Measurements from ENCODE around the gene CCDC9.
"Not testable (repeated sequence)": the region's sequence is repeated elsewhere in the genome, so short reads cannot be mapped to it uniquely, and the experiment has no call there.

Gene CCDC9

DNA sequence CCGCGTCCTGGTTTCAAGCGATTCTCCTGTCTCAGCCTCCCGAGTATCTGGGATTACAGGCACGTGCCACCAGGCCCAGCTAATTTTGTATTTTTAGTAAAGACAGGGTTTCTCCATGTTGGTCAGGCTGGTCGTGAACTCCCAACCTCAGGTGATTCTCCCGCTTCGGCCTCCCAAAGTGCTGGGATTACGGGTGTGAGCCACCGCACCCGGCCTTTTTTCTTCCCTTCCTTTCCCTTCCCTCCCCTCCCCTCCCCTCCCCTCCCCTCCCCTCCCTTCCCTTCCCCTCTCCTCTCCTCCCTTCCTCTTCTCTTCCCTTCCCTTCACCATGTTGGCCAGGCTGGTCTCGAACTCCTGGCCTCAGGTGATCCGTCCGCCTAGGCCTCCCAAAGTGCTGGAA, 44.5 kb downstream of the CCDC9 start:
- DNase-seq (ENCODE audit: low spot score) = not testable (repeated sequence)

DNA sequence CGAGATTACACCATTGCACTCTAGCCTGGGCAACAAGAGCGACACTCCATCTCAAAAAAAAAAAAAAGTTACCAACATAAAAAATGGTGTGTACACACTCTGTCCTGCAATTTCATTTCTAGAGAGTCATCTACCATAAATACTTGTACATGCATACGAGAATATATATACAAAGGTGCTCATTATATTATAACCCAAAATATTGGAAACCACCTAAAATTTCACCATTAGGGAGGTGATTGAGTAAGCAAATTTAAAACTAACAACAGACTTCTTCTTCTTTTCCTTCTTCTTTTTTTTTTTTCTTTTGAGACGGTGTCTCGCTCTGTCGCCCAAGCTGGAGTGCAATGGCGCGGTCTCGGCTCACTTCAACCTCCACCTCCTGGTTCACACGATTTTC, 45.9 kb downstream of the CCDC9 start:
- DNase-seq (ENCODE audit: low spot score) = no peak

DNA sequence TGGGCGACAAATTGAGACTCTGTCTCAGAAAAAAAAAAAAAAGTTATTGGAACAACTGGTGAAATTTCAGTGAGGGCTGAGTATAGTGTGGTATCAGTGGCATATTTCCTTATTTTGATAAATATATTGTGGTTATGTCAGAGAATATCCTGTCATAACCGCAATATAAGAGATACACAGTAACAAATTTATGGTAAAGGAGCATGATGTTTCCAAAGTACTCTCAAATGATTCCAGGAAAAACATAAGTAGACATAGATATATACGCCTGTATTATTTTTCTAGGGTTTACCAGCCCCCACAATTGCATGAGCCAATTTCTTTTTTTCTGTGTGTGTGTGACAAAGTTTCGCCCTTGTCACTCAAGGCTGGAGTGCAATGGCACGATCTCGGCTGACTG, 47.6 kb downstream of the CCDC9 start:
- DNase-seq (ENCODE audit: low spot score) = no peak

DNA sequence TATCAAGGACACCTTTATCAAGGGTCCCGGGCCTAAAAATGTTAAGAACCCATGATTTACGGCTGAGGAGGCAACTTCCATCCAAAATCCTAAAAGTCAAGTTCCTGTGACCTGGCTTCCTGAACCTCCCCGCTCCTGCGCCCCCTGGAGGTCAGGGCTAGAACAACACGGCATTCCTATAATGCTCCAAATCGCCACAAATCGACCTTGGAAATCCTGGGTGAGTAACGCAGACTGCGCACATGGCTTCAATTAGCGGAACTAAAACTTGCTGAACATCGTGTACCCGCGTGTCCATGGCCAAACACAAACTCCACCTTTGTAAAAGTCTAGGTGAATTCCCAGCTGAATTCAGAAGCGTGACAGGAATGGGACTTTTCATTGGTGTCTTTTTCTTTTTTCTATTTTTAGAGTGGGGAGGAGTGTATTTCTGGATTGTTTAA, 49.0 kb downstream of the CCDC9 start:
- peak; percentile 56 for DNase-seq (ENCODE audit: low spot score)

DNA sequence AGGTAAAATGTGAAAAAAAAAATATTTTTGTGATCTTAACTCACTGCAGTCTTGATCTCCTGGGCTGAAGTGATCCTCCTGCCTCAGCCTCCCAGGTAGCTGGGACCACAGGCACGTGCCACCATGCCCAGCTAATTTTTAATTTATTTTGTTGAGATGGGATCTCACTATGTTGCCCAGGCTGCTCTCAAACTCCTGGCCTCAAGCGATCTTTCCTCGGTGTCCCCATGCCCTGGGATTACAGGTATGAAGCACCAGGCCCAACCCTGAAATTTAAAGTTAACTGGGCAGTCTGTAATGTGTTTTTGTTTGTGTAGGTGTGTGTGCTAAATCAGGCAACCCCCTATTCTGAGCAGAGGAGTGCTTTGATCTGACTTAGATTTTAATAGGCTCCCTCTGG, 50.0 kb downstream of the CCDC9 start:
- no peak for DNase-seq (ENCODE audit: low spot score)

DNA sequence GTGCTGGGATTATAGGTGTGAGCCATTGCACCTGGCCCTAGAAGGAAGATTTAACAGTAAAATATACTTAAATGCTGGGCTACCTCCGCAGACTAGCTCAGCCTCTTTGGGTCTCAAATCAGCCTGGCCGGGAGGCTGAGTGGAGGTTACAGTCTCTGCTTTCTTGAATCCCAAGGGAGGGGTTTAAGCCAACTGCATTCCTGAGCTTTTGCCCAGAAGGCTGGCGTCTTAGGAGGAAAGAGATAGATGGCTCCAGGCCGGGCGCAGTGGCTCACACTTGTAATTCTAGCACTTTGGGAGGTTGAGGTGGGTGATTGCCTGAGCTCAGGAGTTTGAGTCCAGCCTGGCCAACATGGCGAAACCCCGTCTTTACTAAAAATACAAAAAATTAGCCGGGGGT, 52.7 kb downstream of the CCDC9 start:
- no peak for DNase-seq (ENCODE audit: low spot score)

DNA sequence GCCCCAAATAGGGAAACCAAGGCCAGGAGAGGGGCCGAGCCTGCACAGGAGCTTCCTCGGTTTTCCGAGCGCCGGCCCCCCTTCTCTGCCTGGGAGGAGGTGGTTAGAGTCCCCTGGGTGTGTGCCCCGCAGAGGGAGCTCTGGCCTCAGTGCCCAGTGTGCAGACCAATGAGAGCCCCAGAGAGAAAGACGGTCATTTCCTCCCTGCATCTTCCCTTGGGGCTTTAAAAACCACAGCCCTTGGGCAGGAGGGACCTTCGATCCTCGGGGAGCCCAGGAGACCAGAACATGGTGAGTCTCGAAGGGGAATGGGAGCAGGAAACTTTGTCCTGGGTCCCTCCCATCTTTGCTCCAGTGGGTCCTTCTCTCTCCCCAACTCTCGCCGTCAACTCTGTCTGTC, 53.3 kb downstream of the CCDC9 start, which contains the start of gene C5AR1:
TSS of gene C5AR1 (plus strand) at position 254 of the 400 bp plus-strand sequence. CDS start at position 289, 35 bp downstream.
- no peak for DNase-seq (ENCODE audit: low spot score)

DNA sequence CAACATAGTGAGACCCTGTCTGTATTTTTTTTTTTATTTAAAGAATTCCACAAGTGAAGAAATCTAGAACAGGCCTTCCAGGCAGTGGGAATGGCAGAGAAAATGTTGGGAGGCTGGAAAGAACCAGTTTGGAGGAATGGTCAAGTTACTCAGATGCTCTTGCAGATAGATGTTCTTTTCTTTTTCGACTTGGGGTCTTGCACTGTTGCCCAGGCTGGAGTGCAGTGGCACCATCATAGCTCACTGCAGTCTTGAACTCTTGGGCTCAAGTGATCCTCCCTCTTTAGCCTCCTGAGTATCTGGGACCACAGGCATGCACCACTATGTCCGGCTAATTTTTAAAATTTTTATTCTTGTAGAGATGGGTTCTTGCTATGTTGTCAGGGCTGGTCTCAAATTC, 54.0 kb downstream of the CCDC9 start:
- no peak for DNase-seq (ENCODE audit: low spot score)

DNA sequence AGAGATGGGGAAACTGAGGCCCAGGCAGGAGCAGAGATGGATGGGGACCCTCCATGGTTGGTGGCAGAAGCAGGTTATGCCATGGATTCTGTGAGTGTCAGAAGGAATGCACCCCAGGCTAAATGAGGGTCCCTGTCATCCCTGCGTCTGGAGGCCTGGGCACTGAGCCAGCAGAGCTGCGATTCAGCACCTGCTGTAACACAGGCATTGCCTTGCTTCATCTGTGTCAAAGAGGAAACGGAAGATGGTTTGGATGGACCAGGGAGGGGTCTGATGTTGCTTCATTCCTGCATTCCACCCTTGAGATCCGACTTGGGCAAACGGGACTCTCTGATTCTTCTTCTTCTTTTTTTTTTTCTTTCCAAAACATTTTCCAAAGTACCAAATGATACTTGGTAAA, 54.5 kb downstream of the CCDC9 start:
- DNase-seq (ENCODE audit: low spot score) = no peak

DNA sequence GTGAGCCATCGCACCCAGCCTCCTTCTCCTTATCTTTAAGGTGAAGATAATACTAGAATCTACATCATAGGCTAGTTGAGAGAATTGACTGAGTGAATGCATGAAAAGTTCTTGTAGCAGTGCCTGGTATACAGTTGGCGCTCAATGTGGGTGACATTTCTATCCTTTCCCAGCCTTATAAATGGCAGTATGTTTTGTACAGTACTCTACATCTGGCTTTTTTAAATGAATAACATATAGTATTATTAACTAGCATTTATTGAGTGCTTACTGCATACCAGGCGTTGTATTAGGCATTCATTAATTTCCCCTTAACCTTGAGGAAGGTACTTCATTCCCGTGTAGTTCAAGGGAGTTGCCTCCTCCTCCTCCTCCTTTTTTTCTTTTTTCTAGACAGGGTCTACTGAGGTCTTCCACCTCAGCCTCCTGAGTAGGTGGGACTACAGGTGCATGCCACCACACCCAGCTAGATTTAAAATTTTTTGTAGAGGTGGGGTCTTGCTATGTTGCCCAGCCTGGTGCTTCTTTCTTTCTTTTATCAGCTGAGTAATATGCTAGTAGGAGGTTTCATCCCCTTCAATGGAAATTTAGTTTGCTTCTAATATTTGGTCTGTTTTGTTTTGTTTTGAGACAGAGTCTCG, 56.2 kb downstream of the CCDC9 start:
- DNase-seq (ENCODE audit: low spot score) = no peak

DNA sequence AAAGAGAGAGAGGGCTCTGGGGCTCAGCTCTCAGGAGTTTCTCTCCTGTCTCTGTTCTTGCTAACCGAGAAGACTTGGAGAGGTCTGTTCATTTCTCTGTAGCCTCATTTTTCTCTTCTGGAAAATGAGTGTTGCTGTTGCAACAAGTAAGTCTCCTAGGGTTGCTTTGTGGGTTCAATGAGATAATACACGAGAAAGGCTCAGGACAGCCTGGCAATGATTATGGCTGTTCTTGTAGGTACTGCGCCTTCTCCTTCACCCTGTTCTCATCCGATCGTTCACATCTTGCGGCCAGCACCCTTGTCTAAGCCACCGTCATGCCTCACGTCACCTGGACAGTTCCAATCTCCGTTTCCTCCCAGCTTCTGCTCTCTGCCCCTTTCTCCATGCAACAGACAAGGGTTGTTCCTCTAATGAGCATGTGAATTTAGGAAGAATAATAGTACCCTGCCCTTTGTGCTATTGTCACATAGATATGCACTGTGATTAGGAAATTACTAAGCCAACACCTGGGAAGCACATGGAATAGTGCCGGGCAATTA, 57.5 kb downstream of the CCDC9 start:
- no peak for DNase-seq (ENCODE audit: low spot score)

DNA sequence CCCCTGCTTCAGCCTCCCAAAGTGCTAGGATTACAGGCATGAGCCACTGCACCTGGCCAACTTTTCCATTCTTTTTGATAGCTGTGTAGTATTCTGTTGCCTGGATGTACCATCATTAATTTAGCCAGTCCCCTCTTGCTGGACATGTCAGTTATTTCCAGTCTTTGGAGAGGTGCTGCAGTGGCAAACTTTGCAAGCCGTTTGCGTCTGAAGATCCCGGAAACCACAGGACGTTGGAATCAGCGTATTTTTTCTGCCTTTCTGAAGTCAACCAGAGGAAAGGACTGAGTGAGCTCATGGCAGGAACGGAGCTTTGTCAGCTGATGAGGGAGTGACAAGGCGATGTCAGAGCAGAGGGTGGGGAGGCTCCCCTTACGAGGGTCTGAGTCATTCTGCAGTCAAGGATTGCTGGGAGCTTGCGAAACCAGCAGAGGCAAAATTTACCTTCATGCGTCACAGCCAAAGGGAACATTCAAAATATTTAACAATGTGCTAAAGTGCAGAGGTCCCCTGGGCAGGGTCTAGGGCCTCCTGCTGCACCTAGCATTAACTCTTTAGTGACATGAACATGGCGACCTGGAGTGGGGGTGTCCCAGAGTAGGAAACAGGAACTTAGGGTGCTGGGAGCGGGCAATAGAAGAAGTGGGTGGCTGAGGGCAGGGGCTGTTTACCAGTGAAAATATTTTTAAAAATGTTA, 58.9 kb downstream of the CCDC9 start:
- no peak for DNase-seq (ENCODE audit: low spot score)

DNA sequence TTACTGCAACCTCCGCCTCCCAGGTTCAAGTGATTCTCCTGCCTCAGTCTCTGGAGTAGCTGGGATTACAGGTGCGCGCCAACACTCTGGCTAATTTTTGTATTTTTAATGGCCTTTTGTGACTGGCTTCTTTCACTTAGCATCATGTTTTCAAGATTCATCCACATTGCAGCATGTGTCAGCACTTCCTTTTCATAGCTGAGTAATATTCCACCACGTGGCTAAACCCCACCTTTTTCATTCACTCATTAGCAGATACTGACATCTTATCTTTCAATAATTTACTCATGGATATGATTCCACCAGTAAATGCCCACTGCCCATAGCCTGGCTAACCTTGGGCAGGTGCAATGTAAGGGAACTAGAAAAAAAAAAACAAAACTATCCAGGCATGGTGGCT, 60.2 kb downstream of the CCDC9 start:
- DNase-seq (ENCODE audit: low spot score) = no peak

DNA sequence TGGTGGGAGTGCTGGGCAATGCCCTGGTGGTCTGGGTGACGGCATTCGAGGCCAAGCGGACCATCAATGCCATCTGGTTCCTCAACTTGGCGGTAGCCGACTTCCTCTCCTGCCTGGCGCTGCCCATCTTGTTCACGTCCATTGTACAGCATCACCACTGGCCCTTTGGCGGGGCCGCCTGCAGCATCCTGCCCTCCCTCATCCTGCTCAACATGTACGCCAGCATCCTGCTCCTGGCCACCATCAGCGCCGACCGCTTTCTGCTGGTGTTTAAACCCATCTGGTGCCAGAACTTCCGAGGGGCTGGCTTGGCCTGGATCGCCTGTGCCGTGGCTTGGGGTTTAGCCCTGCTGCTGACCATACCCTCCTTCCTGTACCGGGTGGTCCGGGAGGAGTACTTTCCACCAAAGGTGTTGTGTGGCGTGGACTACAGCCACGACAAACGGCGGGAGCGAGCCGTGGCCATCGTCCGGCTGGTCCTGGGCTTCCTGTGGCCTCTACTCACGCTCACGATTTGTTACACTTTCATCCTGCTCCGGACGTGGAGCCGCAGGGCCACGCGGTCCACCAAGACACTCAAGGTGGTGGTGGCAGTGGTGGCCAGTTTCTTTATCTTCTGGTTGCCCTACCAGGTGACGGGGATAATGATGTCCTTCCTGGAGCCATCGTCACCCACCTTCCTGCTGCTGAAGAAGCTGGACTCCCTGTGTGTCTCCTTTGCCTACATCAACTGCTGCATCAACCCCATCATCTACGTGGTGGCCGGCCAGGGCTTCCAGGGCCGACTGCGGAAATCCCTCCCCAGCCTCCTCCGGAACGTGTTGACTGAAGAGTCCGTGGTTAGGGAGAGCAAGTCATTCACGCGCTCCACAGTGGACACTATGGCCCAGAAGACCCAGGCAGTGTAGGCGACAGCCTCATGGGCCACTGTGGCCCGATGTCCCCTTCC, 63.9 kb downstream of the CCDC9 start:
- DNase-seq (ENCODE audit: low spot score) = no peak

Data from NAMALWA (cell line).